HepG2 (cell line): Measurements from ENCODE around the gene YEATS4. TPM values are rescaled to one million over a fixed set of nuclear protein-coding genes. Genes with fewer than 3 reads are reported as not detected.
A peak's percentile ranks its signal among the peaks of the same experiment; 100 is the strongest.

Experiments used
- BORCS8-MEF2B ChIP-seq: sonication (generic); formaldehyde crosslinking; IDR thresholded peaks from 2 replicates; pipeline ENCODE4 v1.8.0; 2022; ENCODE audit warnings: mild to moderate bottlenecking, missing genetic modification reagents
- CREM ChIP-seq, 2 experiments: sonication (generic) in 1 of 2; formaldehyde crosslinking in 1 of 2; IDR thresholded peaks; 2 replicates each; pipeline versions ENCODE4 v1.4.0 to v1.6.1; 2016 to 2020; ENCODE audit warnings: antibody characterized with exemption in 1 of 2, mild to moderate bottlenecking in 1 of 2, missing genetic modification reagents in 1 of 2
- EP300 ChIP-seq, 3 experiments: sonication (generic) in 1 of 3; formaldehyde crosslinking in 1 of 3; IDR thresholded peaks; 2 replicates each; pipeline versions ENCODE4 v1.5.1 to v1.6.1; 2011 to 2020; ENCODE audit warnings: low read depth in 2 of 3, low read length in 2 of 3, borderline replicate concordance in 1 of 3, improper control_type of control experiment in 1 of 3, mild to moderate bottlenecking in 1 of 3, missing genetic modification reagents in 1 of 3, moderate library complexity in 1 of 3
- FOXC1 ChIP-seq: sonication (generic); formaldehyde crosslinking; IDR thresholded peaks from 2 replicates; pipeline ENCODE4 v1.8.0; 2022; ENCODE audit warnings: mild to moderate bottlenecking, missing genetic modification reagents, borderline replicate concordance
- HMGA1 ChIP-seq: sonication (generic); formaldehyde crosslinking; conservative IDR thresholded peaks from 2 replicates; pipeline ENCODE4 v1.4.0; 2020; ENCODE audit warnings: missing genetic modification reagents
- JDP2 ChIP-seq: sonication (generic); formaldehyde crosslinking; IDR thresholded peaks from 2 replicates; pipeline ENCODE4 v1.8.1; 2022; ENCODE audit warnings: missing genetic modification reagents, borderline replicate concordance
- PITX1 ChIP-seq: sonication (generic); formaldehyde crosslinking; IDR thresholded peaks from 2 replicates; pipeline ENCODE4 v1.5.1; 2020; ENCODE audit warnings: mild to moderate bottlenecking, missing genetic modification reagents
- PTBP1 ChIP-seq: fragments of 200-400 bp; formaldehyde crosslinking; IDR thresholded peaks from 2 replicates; pipeline ENCODE4 v1.6.1; 2018; ENCODE audit warnings: low read length, low read depth; ENCODE audit not compliant: poor library complexity, severe bottlenecking
- SP1 ChIP-seq, 2 experiments: fragments of 450-650 bp in 1 of 2; sonication (generic) in 1 of 2; formaldehyde crosslinking in 1 of 2; IDR thresholded peaks; 2 replicates each; pipeline versions ENCODE4 v1.4.0 to v1.6.1; 2016 to 2020; ENCODE audit warnings: missing genetic modification reagents in 1 of 2
- SRY ChIP-seq: sonication (generic); formaldehyde crosslinking; IDR thresholded peaks from 2 replicates; pipeline ENCODE4 v1.8.0; 2022; ENCODE audit warnings: mild to moderate bottlenecking, missing genetic modification reagents
- ZBTB14 ChIP-seq: sonication (generic); formaldehyde crosslinking; IDR thresholded peaks from 2 replicates; pipeline ENCODE4 v1.4.0; 2020; ENCODE audit warnings: missing genetic modification reagents
- ZNF557 ChIP-seq: sonication (generic); formaldehyde crosslinking; IDR thresholded peaks from 2 replicates; pipeline ENCODE4 v1.4.0; 2020; ENCODE audit warnings: missing genetic modification reagents
- polyA plus RNA-seq, 8 experiments: library from polyadenylated mRNA; depleted of rRNA in 3 of 8; stranded (reverse) in 7 of 8; unstranded in 1 of 8; fragments of >200 nt; fragmentation: Illumina TruSeq in 4 of 8; extraction: Trizol in 4 of 8; gene quantifications; 2 replicates each; pipeline versions ENCODE4 v1.2.1 to v1.2.3, GENCODE V29; 2011 to 2016; ENCODE audit warnings: low read depth in 4 of 8, missing spikeins in 1 of 8, mixed read lengths in 1 of 8; ENCODE audit not compliant: insufficient read depth in 1 of 8
- total RNA-seq, 5 experiments: library from RNA; depleted of rRNA; stranded (reverse); fragments of >200 nt; fragmentation: Illumina TruSeq; extraction: Trizol; gene quantifications; 2 replicates each; pipeline ENCODE4 v1.2.3, GENCODE V29; 2016; ENCODE audit warnings: low read depth in 1 of 5
- TF ChIP-seq, protein P1 (sequence below): sonication (generic); formaldehyde crosslinking; IDR thresholded peaks from one replicate; pipeline ENCODE4 v1.5.1; 2020; ENCODE audit warnings: mild to moderate bottlenecking, missing genetic modification reagents; ENCODE audit errors: not compliant biosample characterization
- TF ChIP-seq, protein P2 (sequence below): sonication (generic); formaldehyde crosslinking; IDR thresholded peaks from 2 replicates; pipeline ENCODE4; 2020; ENCODE audit warnings: missing genetic modification reagents, mild to moderate bottlenecking, borderline replicate concordance

YEATS4 gene
- total and polyA plus RNA-seq, 2 of the 13 experiments (the other 11 are each of a cell fraction or from before 2014, with no cell fraction given), result 16.8 to 45.0 TPM

- TF ChIP-seq, protein P1, sequence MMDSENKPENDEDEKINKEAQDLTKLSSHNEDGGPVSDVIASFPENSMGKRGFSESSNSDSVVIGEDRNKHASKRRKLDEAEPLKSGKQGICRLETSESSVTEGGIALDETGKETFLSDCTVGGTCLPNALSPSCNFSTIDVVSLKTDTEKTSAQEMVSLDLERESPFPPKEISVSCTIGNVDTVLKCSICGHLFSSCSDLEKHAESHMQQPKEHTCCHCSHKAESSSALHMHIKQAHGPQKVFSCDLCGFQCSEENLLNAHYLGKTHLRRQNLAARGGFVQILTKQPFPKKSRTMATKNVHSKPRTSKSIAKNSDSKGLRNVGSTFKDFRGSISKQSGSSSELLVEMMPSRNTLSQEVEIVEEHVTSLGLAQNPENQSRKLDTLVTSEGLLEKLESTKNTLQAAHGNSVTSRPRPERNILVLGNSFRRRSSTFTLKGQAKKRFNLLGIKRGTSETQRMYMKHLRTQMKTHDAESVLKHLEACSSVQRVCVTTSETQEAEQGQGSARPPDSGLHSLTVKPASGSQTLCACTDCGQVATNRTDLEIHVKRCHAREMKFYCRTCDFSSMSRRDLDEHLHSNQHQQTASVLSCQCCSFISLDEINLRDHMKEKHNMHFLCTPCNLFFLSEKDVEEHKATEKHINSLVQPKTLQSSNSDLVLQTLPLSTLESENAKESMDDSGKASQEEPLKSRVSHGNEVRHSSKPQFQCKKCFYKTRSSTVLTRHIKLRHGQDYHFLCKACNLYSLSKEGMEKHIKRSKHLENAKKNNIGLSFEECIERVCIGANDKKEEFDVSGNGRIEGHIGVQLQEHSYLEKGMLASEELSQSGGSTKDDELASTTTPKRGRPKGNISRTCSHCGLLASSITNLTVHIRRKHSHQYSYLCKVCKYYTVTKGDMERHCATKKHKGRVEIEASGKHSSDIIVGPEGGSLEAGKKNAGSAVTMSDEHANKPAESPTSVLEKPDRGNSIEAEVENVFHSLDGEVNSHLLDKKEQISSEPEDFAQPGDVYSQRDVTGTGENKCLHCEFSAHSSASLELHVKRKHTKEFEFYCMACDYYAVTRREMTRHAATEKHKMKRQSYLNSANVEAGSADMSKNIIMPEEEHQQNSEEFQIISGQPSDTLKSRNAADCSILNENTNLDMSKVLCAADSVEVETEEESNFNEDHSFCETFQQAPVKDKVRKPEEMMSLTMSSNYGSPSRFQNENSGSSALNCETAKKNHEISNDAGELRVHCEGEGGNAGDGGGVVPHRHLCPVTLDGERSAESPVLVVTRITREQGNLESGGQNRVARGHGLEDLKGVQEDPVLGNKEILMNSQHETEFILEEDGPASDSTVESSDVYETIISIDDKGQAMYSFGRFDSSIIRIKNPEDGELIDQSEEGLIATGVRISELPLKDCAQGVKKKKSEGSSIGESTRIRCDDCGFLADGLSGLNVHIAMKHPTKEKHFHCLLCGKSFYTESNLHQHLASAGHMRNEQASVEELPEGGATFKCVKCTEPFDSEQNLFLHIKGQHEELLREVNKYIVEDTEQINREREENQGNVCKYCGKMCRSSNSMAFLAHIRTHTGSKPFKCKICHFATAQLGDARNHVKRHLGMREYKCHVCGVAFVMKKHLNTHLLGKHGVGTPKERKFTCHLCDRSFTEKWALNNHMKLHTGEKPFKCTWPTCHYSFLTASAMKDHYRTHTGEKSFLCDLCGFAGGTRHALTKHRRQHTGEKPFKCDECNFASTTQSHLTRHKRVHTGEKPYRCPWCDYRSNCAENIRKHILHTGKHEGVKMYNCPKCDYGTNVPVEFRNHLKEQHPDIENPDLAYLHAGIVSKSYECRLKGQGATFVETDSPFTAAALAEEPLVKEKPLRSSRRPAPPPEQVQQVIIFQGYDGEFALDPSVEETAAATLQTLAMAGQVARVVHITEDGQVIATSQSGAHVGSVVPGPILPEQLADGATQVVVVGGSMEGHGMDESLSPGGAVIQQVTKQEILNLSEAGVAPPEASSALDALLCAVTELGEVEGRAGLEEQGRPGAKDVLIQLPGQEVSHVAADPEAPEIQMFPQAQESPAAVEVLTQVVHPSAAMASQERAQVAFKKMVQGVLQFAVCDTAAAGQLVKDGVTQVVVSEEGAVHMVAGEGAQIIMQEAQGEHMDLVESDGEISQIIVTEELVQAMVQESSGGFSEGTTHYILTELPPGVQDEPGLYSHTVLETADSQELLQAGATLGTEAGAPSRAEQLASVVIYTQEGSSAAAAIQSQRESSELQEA (CRISPR knock-in tag), result peak; percentile 80
- no peak; the same call in 1 of the 2 replicates for TF ChIP-seq FOXC1
- no peak for TF ChIP-seq HMGA1 (CRISPR knock-in tag)
- TF ChIP-seq, protein P2, sequence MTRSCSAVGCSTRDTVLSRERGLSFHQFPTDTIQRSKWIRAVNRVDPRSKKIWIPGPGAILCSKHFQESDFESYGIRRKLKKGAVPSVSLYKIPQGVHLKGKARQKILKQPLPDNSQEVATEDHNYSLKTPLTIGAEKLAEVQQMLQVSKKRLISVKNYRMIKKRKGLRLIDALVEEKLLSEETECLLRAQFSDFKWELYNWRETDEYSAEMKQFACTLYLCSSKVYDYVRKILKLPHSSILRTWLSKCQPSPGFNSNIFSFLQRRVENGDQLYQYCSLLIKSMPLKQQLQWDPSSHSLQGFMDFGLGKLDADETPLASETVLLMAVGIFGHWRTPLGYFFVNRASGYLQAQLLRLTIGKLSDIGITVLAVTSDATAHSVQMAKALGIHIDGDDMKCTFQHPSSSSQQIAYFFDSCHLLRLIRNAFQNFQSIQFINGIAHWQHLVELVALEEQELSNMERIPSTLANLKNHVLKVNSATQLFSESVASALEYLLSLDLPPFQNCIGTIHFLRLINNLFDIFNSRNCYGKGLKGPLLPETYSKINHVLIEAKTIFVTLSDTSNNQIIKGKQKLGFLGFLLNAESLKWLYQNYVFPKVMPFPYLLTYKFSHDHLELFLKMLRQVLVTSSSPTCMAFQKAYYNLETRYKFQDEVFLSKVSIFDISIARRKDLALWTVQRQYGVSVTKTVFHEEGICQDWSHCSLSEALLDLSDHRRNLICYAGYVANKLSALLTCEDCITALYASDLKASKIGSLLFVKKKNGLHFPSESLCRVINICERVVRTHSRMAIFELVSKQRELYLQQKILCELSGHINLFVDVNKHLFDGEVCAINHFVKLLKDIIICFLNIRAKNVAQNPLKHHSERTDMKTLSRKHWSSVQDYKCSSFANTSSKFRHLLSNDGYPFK (CRISPR knock-in tag), result peak; percentile 81; the same call in 1 of the 2 replicates
- 0 out of 4 replicates have a peak, but pooled peaks of 1 of the 2 experiments have one; percentile 8 for TF ChIP-seq EP300 (IDR thresholded peaks at IDR 0.05; ENCODE audit: low read depth in 2 of 2, low read length in 2 of 2)
- no peak for TF ChIP-seq EP300 (CRISPR knock-in tag; IDR thresholded peaks at IDR 0.05; ENCODE audit: borderline replicate concordance)
- TF ChIP-seq SRY (CRISPR knock-in tag), result peak; percentile 90
- no peak for TF ChIP-seq ZNF557 (CRISPR knock-in tag)
- TF ChIP-seq BORCS8-MEF2B (CRISPR knock-in tag), result peak; percentile 96
- peak; percentile 70; the same call in 1 of the 2 replicates for TF ChIP-seq ZBTB14
- TF ChIP-seq CREM (IDR thresholded peaks at IDR 0.05), result peak; percentile 78
- TF ChIP-seq CREM (CRISPR knock-in tag; IDR thresholded peaks at IDR 0.05), result no peak
- no peak for TF ChIP-seq SP1 (IDR thresholded peaks at IDR 0.05)
- TF ChIP-seq SP1 (CRISPR knock-in tag; IDR thresholded peaks at IDR 0.05), result peak; percentile 42; the same call in 1 of the 2 replicates
- no peak; the same call in 1 of the 2 replicates for TF ChIP-seq PITX1
- TF ChIP-seq PTBP1, result no peak
- no peak for TF ChIP-seq JDP2 (CRISPR knock-in tag)
Observed at GRCh38 chr12:69359531-69360347, at the start of gene YEATS4 (continued).
